NT2/D1 (cell line): ENCODE results near the gene PARS2.

Experiments
- DNase-seq: peaks from one replicate; pipeline ENCODE4 v3.0.0-alpha.2; 2011; ENCODE audit warnings: low read depth, low spot score
- H3K27me3 ChIP-seq: 2 replicates; pipeline ENCODE4 v1.6.0; 2011; ENCODE audit warnings: mild to moderate bottlenecking; ENCODE audit not compliant: insufficient read length, insufficient read depth
- H3K36me3 ChIP-seq: 2 replicates; pipeline ENCODE4 v1.6.1; 2011; ENCODE audit warnings: mild to moderate bottlenecking, low read length, mixed read lengths; ENCODE audit not compliant: insufficient read depth, insufficient read length
- H3K4me1 ChIP-seq: 2 replicates; pipeline ENCODE4 v1.5.1; 2011; ENCODE audit not compliant: insufficient read depth, insufficient read length
- H3K4me3 ChIP-seq: 2 replicates; pipeline ENCODE4 v1.5.1; 2011; ENCODE audit warnings: low read depth; ENCODE audit not compliant: insufficient read length
- H3K9ac ChIP-seq: 2 replicates; pipeline ENCODE4 v1.6.0; 2011; ENCODE audit warnings: low read depth; ENCODE audit not compliant: insufficient read length
- H3K9me3 ChIP-seq: 2 replicates; pipeline ENCODE4 v1.5.1; 2011; ENCODE audit warnings: mild to moderate bottlenecking, low read length; ENCODE audit not compliant: insufficient read depth
- SUZ12 ChIP-seq: IDR thresholded peaks from 2 replicates; pipeline ENCODE4 v1.6.1; 2011; ENCODE audit not compliant: insufficient read length, insufficient read depth; ENCODE audit errors: extremely low read depth
- YY1 ChIP-seq: IDR thresholded peaks from 2 replicates; pipeline ENCODE4 v1.6.1; 2011; ENCODE audit not compliant: insufficient read length, insufficient read depth
- ZNF274 ChIP-seq: IDR thresholded peaks from 2 replicates; pipeline ENCODE4 v1.6.1; 2011; ENCODE audit warnings: mild to moderate bottlenecking, low read depth, low read length

PARS2 gene

GRCh38 chr1:54804471-54805132 lies 40.3 kb upstream of the PARS2 start:
- Histone ChIP-seq H3K9me3 (no peaks in the 10 kb centered on the region), H3K9ac (no peak overlapping the region), H3K4me3 (no peak overlapping the region), H3K36me3 (no peaks in the 10 kb centered on the region), H3K4me1 (peaks cover 21% of the 10 kb centered on the region), H3K27me3 (no peaks in the 10 kb centered on the region)
- DNase-seq, result no peak
- no peak for TF ChIP-seq ZNF274
- no peak for TF ChIP-seq YY1
- no peak for TF ChIP-seq SUZ12

- Histone ChIP-seq H3K27me3 (no peaks in the 10 kb centered on the region), H3K9me3 (no peaks in the 10 kb centered on the region), H3K4me3 (no peak overlapping the region), H3K36me3 (no peaks in the 10 kb centered on the region), H3K9ac (no peak overlapping the region), H3K4me1 (peaks cover 18% of the 10 kb centered on the region)
- DNase-seq, result no peak
- TF ChIP-seq YY1 (no peak), SUZ12 (no peak), ZNF274 (no peak)
These were observed 39.6 kb upstream of the PARS2 start for GRCh38 chr1:54803761-54804470.

GRCh38 chr1:54800899-54801759 lies 36.8 kb upstream of the PARS2 start, which contains the start of gene TTC22:
Gene TTC22 (minus strand): TSS chr1:54801323. CDS start chr1:54801163, 160 bp downstream.
- H3K9me3 ChIP-seq, result no peaks in the 10 kb centered on the region
- TF ChIP-seq SUZ12, result no peak
- TF ChIP-seq ZNF274, result no peak
- TF ChIP-seq YY1, result no peak
- no peak for DNase-seq
- peak within 1 kb of the TSS; percentile 12 for H3K9ac ChIP-seq
- H3K36me3 ChIP-seq, result no peaks in the 10 kb centered on the region
- no peak within 1 kb of the TSS for H3K4me3 ChIP-seq
- H3K4me1 ChIP-seq, result peaks cover 14% of the 10 kb centered on the region
- no peaks in the 10 kb centered on the region for H3K27me3 ChIP-seq

- peaks cover 22% of the 10 kb centered on the region for H3K4me1 ChIP-seq
- TF ChIP-seq SUZ12, result no peak
- TF ChIP-seq ZNF274, result no peak
- no peak for TF ChIP-seq YY1
- no peak overlapping the region for H3K9ac ChIP-seq
- H3K4me3 ChIP-seq, result no peak overlapping the region
- DNase-seq, result no peak
- no peaks in the 10 kb centered on the region for H3K36me3 ChIP-seq
- H3K27me3 ChIP-seq, result no peaks in the 10 kb centered on the region
- H3K9me3 ChIP-seq, result no peaks in the 10 kb centered on the region
These were observed 35.9 kb upstream of the PARS2 start for GRCh38 chr1:54800041-54800898.

- Histone ChIP-seq H3K27me3 (no peaks in the 10 kb centered on the region), H3K4me3 (no peak overlapping the region), H3K9me3 (no peaks in the 10 kb centered on the region), H3K36me3 (no peaks in the 10 kb centered on the region), H3K4me1 (peaks cover 31% of the 10 kb centered on the region), H3K9ac (no peak overlapping the region)
- no peak for DNase-seq
- TF ChIP-seq SUZ12, result no peak
- no peak for TF ChIP-seq ZNF274
- TF ChIP-seq YY1, result no peak
These were observed 34.7 kb upstream of the PARS2 start for GRCh38 chr1:54798769-54799641.

- Histone ChIP-seq H3K36me3 (no peaks in the 10 kb centered on the region), H3K4me3 (no peak overlapping the region), H3K4me1 (peaks cover 35% of the 10 kb centered on the region), H3K9me3 (no peaks in the 10 kb centered on the region), H3K27me3 (no peaks in the 10 kb centered on the region), H3K9ac (no peak overlapping the region)
- TF ChIP-seq YY1 (no peak), SUZ12 (no peak), ZNF274 (no peak)
- no peak for DNase-seq
These were observed 33.9 kb upstream of the PARS2 start for GRCh38 chr1:54798206-54798605.
